NCI-H2107 (cell line): ENCODE results near the gene SPRY2.
"Not testable (repeated sequence)": the region's sequence is repeated elsewhere in the genome, so short reads cannot be mapped to it uniquely, and the experiment has no call there.

ENCODE experiments used
- DNase-seq: peaks from one replicate; lab custom pipeline; 2025; lab: John Stamatoyannopoulos, UW

SPRY2 gene

GRCh38 chr13:80348750-80349149, 7.8 kb upstream of the SPRY2 start:
- DNase-seq = no peak

GRCh38 chr13:80348314-80348713, 7.4 kb upstream of the SPRY2 start:
- DNase-seq = no peak

GRCh38 chr13:80345771-80346510, 5.0 kb upstream of the SPRY2 start:
- no peak for DNase-seq

GRCh38 chr13:80344032-80344431, 3.1 kb upstream of the SPRY2 start:
- not testable (repeated sequence) for DNase-seq

- peak; percentile 2 for DNase-seq
Measured at GRCh38 chr13:80342471-80343371, 1.8 kb upstream of the SPRY2 start.

GRCh38 chr13:80341756-80342370, 937 bp upstream of the SPRY2 start:
- DNase-seq = no peak

- DNase-seq = no peak
Measured at GRCh38 chr13:80340651-80341100, 250 bp downstream of the SPRY2 start.

- DNase-seq = no peak
Measured at GRCh38 chr13:80339912-80340650, 845 bp downstream of the SPRY2 start.

- DNase-seq = no peak
Measured at GRCh38 chr13:80339563-80339911, 1.4 kb downstream of the SPRY2 start.

- DNase-seq = peak; percentile 17
Measured at GRCh38 chr13:80338781-80339562, 2.0 kb downstream of the SPRY2 start.

- DNase-seq = no peak
Measured at GRCh38 chr13:80337288-80338081, 3.4 kb downstream of the SPRY2 start.

- DNase-seq = no peak
Measured at GRCh38 chr13:80336776-80337287, 4.1 kb downstream of the SPRY2 start.

GRCh38 chr13:80336370-80336769, 4.6 kb downstream of the SPRY2 start:
- DNase-seq = no peak

- no peak for DNase-seq
Measured at GRCh38 chr13:80334597-80335260, 6.2 kb downstream of the SPRY2 start.

GRCh38 chr13:80331984-80332383, 8.9 kb downstream of the SPRY2 start:
- no peak for DNase-seq

- no peak for DNase-seq
Measured at GRCh38 chr13:80329250-80329649, 11.7 kb downstream of the SPRY2 start.

- DNase-seq = no peak
Measured at GRCh38 chr13:80319004-80319403, 21.9 kb downstream of the SPRY2 start.

- DNase-seq = no peak
Measured at GRCh38 chr13:80314711-80315653, 25.9 kb downstream of the SPRY2 start.
